Aorta (tissue), 5 donors: ENCODE results near the gene RASSF10. TPM values are rescaled to one million over a fixed set of nuclear protein-coding genes. Genes with fewer than 3 reads are reported as not detected.

ENCODE experiments used
- ATAC-seq: fragments of 200-7000 bp; cut with Tn5 transposase; one replicate; pipeline ENCODE4 v1.9.1; 2022; ENCODE audit warnings: moderate library complexity; ENCODE audit not compliant: low FRiP score
- DNase-seq, 2 donors: peaks; one replicate each; pipeline ENCODE4 v3.0.0-alpha.2; 2020
- H3K27ac ChIP-seq, 2 donors: one replicate each; pipeline ENCODE4 v1.5.1; 2013; ENCODE audit warnings: low read length in 2 of 2, mild to moderate bottlenecking in 2 of 2, moderate library complexity in 2 of 2, control low read depth in 1 of 2, inconsistent platforms in 1 of 2, low read depth in 1 of 2
- H3K27me3 ChIP-seq, 2 donors: one replicate each; pipeline ENCODE4 v1.6.1; 2013; ENCODE audit warnings: control low read depth in 1 of 2, low read length in 1 of 2, mild to moderate bottlenecking in 1 of 2, moderate library complexity in 1 of 2; ENCODE audit not compliant: insufficient read depth in 2 of 2, control insufficient read depth in 1 of 2
- H3K36me3 ChIP-seq, 2 donors: one replicate each; pipeline ENCODE4 v1.6.1; 2013; ENCODE audit warnings: control low read depth in 1 of 2, low read length in 1 of 2, mild to moderate bottlenecking in 1 of 2; ENCODE audit not compliant: insufficient read depth in 2 of 2, control insufficient read depth in 1 of 2
- H3K4me1 ChIP-seq, 2 donors: one replicate each; pipeline ENCODE4 v1.6.1; 2013; ENCODE audit warnings: low read length in 2 of 2, control low read depth in 1 of 2, mild to moderate bottlenecking in 1 of 2, moderate library complexity in 1 of 2; ENCODE audit not compliant: insufficient read depth in 2 of 2, control insufficient read depth in 1 of 2
- H3K4me3 ChIP-seq, 2 donors: one replicate each; pipeline ENCODE4 v1.5.1; 2013; ENCODE audit warnings: low read length in 2 of 2, control low read depth in 1 of 2, mild to moderate bottlenecking in 1 of 2
- H3K9me3 ChIP-seq: one replicate; pipeline ENCODE4 v1.6.1; 2013; ENCODE audit warnings: mild to moderate bottlenecking, low read length; ENCODE audit not compliant: control insufficient read depth
- WGBS, 2 donors: extraction: QIAGEN DNeasy Blood & Tissue Kit; methylation state at CpG; one replicate each; pipeline ENCODE4 v1.1.7; 2013; 5-methylcytosine and 5-hydroxymethylcytosine counted together
- intact Hi-C, 2 donors: fragments of 100-400 bp; cut with DNase I; formaldehyde crosslinking; loops; one replicate each; pipeline versions ENCODE4 v1.14.2 to v1.15.0; 2022
- polyA plus RNA-seq, 2 donors: library from polyadenylated mRNA; stranded (reverse); fragments of 200-250 nt; gene quantifications; one replicate each; pipeline ENCODE4 v1.2.3, GENCODE V29; 2013
- total RNA-seq, 2 donors: library from RNA; stranded (reverse); fragmentation: NEBNext Ultra II Directional; extraction: Animal tissue kit (Norgen Biotek cat#: 25700); gene quantifications; one replicate each; pipeline ENCODE4 v1.2.1, GENCODE V29; 2021
- donor health status: healthy with polysubstance abuse.
- donor health status: Bipolar disorder and iron deficiency.
- donor health status: DM: no; HTN: no; CAD: no.
- donor health status: DM: no; HTN: no; CAD: no.
- donor health status: DM: yes; HTN: yes; CAD: no.

Gene RASSF10
- total and polyA plus RNA-seq, 4 donors, result 0.26 to 0.75 TPM; not detected in 2

- ATAC-seq (peak; percentile 33), DNase-seq (no peak)
- Histone ChIP-seq H3K9me3 (no peaks in the 10 kb centered on the region), H3K27me3 (no peaks in the 10 kb centered on the region), H3K4me1 (no peaks in the 10 kb centered on the region), H3K27ac (no peak overlapping the region), H3K36me3 (no peaks in the 10 kb centered on the region), H3K4me3 (no peak overlapping the region)
- intact Hi-C loops, result no loop called here
- 3 to 4% methylated on average over 37 of the region's 37 CpGs for WGBS, 2 donors
These were observed 1.8 kb downstream of the RASSF10 start for GRCh38 chr11:13010749-13011465.

GRCh38 chr11:13011466-13012055 is 2.4 kb downstream of the RASSF10 start:
- no peaks in the 10 kb centered on the region for H3K36me3 ChIP-seq
- DNase-seq (no peak), ATAC-seq (no peak)
- no peaks in the 10 kb centered on the region for H3K4me1 ChIP-seq
- intact Hi-C loops, result no loop called here
- H3K4me3 ChIP-seq, result no peak overlapping the region
- no peak overlapping the region for H3K27ac ChIP-seq
- no peaks in the 10 kb centered on the region for H3K9me3 ChIP-seq
- WGBS, 2 donors, result 27 to 31% methylated on average over 7 of the region's 7 CpGs
- no peaks in the 10 kb centered on the region for H3K27me3 ChIP-seq

- intact Hi-C loops, result no loop called here
- Histone ChIP-seq H3K4me3 (no peak overlapping the region), H3K36me3 (no peaks in the 10 kb centered on the region), H3K9me3 (no peaks in the 10 kb centered on the region), H3K27me3 (no peaks in the 10 kb centered on the region), H3K27ac (no peak overlapping the region), H3K4me1 (no peaks in the 10 kb centered on the region)
- WGBS, 2 donors, result 46 to 60% methylated on average over 9 of the region's 9 CpGs
- DNase-seq (no peak), ATAC-seq (no peak)
These were observed 3.0 kb downstream of the RASSF10 start for GRCh38 chr11:13012056-13012661.

- no peaks in the 10 kb centered on the region for H3K4me1 ChIP-seq
- no peak overlapping the region for H3K27ac ChIP-seq
- 19 to 21% methylated on average over 7 of the region's 7 CpGs for WGBS, 2 donors
- intact Hi-C loops, result no loop called here
- no peaks in the 10 kb centered on the region for H3K36me3 ChIP-seq
- no peaks in the 10 kb centered on the region for H3K9me3 ChIP-seq
- H3K4me3 ChIP-seq, result no peak overlapping the region
- DNase-seq, result no peak
- no peak for ATAC-seq
- no peaks in the 10 kb centered on the region for H3K27me3 ChIP-seq
These were observed 4.0 kb downstream of the RASSF10 start for GRCh38 chr11:13013054-13013488.

GRCh38 chr11:13015753-13016152 is 6.6 kb downstream of the RASSF10 start:
- H3K27me3 ChIP-seq, result no peaks in the 10 kb centered on the region
- WGBS, 2 donors, result 29 to 50% methylated on average over 6 of the region's 6 CpGs
- no peak overlapping the region for H3K27ac ChIP-seq
- intact Hi-C loops, result no loop called here
- no peaks in the 10 kb centered on the region for H3K4me1 ChIP-seq
- H3K36me3 ChIP-seq, result no peaks in the 10 kb centered on the region
- ATAC-seq (no peak), DNase-seq (no peak)
- no peak overlapping the region for H3K4me3 ChIP-seq
- H3K9me3 ChIP-seq, result no peaks in the 10 kb centered on the region

GRCh38 chr11:13016415-13016814 is 7.3 kb downstream of the RASSF10 start:
- DNase-seq, result no peak
- H3K9me3 ChIP-seq, result no peaks in the 10 kb centered on the region
- no peaks in the 10 kb centered on the region for H3K4me1 ChIP-seq

GRCh38 chr11:13019313-13019712 is 10.2 kb downstream of the RASSF10 start:
- H3K4me3 ChIP-seq, result no peak overlapping the region
- no peaks in the 10 kb centered on the region for H3K4me1 ChIP-seq
- no peaks in the 10 kb centered on the region for H3K36me3 ChIP-seq
- WGBS, 2 donors, result 82 to 90% methylated on average over 4 of the region's 4 CpGs
- ATAC-seq (no peak), DNase-seq (no peak)
- intact Hi-C loops, result no loop called here
- no peaks in the 10 kb centered on the region for H3K27me3 ChIP-seq
- no peak overlapping the region for H3K27ac ChIP-seq
- H3K9me3 ChIP-seq, result no peaks in the 10 kb centered on the region

More at GRCh38 chr11:13016415-13016814, 7.3 kb downstream of the RASSF10 start:
- no peaks in the 10 kb centered on the region for H3K27me3 ChIP-seq
- no peak for ATAC-seq
- no peaks in the 10 kb centered on the region for H3K36me3 ChIP-seq
- intact Hi-C loops, result no loop called here
- no peak overlapping the region for H3K27ac ChIP-seq
- H3K4me3 ChIP-seq, result no peak overlapping the region

GRCh38 chr11:13023423-13023822 is 14.3 kb downstream of the RASSF10 start:
- no peak overlapping the region for H3K27ac ChIP-seq
- H3K9me3 ChIP-seq, result no peaks in the 10 kb centered on the region
- H3K4me3 ChIP-seq, result no peak overlapping the region
- no peak for ATAC-seq
- DNase-seq, result no peak
- H3K27me3 ChIP-seq, result no peaks in the 10 kb centered on the region
- no peaks in the 10 kb centered on the region for H3K4me1 ChIP-seq
- intact Hi-C loops, result no loop called here
- 49 to 51% methylated on average over 5 of the region's 5 CpGs for WGBS, 2 donors
- H3K36me3 ChIP-seq, result no peaks in the 10 kb centered on the region

- no peak for ATAC-seq
- H3K4me3 ChIP-seq, result no peak overlapping the region
- H3K27ac ChIP-seq, result no peak overlapping the region
- no peaks in the 10 kb centered on the region for H3K36me3 ChIP-seq
- no peaks in the 10 kb centered on the region for H3K27me3 ChIP-seq
- H3K9me3 ChIP-seq, result no peaks in the 10 kb centered on the region
- H3K4me1 ChIP-seq, result no peaks in the 10 kb centered on the region
- WGBS, 2 donors, result 82% methylated on average over 4 of the region's 4 CpGs
- no peak for DNase-seq
- intact Hi-C loops, result no loop called here
These were observed 17.6 kb downstream of the RASSF10 start for GRCh38 chr11:13026722-13027121.
